Tibial artery (tissue), 4 donors: ENCODE data around the gene CD58.

ENCODE experiments used
- DNase-seq, 2 donors: peaks; one replicate each; pipeline ENCODE4 v3.0.0-alpha.2; 2019
- H3K27ac ChIP-seq, 2 donors: fragments of 200-600 bp; sonication (generic) in 1 of 2; 1 replicate in 1 of 2; 2 replicates in 1 of 2; pipeline ENCODE4 v1.5.1; 2018 to 2019; ENCODE audit warnings: mild to moderate bottlenecking in 1 of 2
- H3K27me3 ChIP-seq, 2 donors: fragments of 200-600 bp; sonication (generic) in 1 of 2; one replicate each; pipeline versions ENCODE4 v1.5.1 to v1.6.0; 2016 to 2019
- H3K36me3 ChIP-seq, 3 donors: fragments of 200-600 bp; sonication (generic) in 2 of 3; one replicate each; pipeline ENCODE4 v1.5.1; 2016 to 2019; ENCODE audit warnings: mild to moderate bottlenecking in 2 of 3
- H3K4me1 ChIP-seq, 4 donors: fragments of 200-600 bp; sonication (generic) in 2 of 4; 1 replicate in 3 of 4; 2 replicates in 1 of 4; pipeline ENCODE4 v1.5.1; 2016 to 2019
- H3K4me3 ChIP-seq, 2 donors: fragments of 200-600 bp; sonication (generic) in 1 of 2; 1 replicate in 1 of 2; 2 replicates in 1 of 2; pipeline ENCODE4 v1.5.1; 2018 to 2019; ENCODE audit warnings: mild to moderate bottlenecking in 2 of 2
- H3K9me3 ChIP-seq, 3 donors: fragments of 200-600 bp; sonication (generic) in 1 of 3; one replicate each; pipeline ENCODE4 v1.5.1; 2016 to 2019
- CTCF ChIP-seq, 2 experiments: fragments of 200-600 bp in 1 of 2; fragments of 450-650 bp in 1 of 2; IDR thresholded peaks; one replicate each; pipeline ENCODE4 v1.5.1; 2017 to 2019; ENCODE audit warnings: antibody characterized with exemption in 2 of 2, mild to moderate bottlenecking in 1 of 2, moderate library complexity in 1 of 2
- intact Hi-C: fragments of 100-400 bp; cut with DNase I; formaldehyde crosslinking; loops from one replicate; pipeline ENCODE4 v1.15.0; 2023; ENCODE audit warnings: low total_unique reads

CD58 gene

DNA sequence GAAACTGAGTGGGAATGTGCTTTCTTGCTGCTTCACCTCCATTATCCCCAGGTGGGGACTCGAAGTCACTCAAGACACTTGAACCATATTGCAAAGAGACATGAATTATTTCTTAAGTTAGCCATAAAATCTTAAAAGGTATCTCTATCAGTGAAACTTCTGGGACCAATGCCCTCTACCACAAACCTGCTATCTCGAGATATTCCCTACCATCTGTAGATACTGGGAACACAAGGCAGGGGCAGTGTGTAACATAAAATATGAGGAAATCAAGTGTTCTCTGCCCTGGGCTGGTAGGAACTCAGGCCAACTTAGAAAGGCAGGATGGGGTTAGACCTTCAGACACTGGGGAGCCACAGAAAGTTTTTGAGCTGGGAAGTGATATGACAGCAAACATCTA is 1.3 kb upstream of the CD58 start:
- no peak for DNase-seq
- TF ChIP-seq CTCF (IDR thresholded peaks at IDR 0.05), result no peak
- no peaks in the 10 kb centered on the region for H3K36me3 ChIP-seq
- intact Hi-C loops, result loop anchor here (5.0 kb wide), 2 partner anchors 200 to 485 kb away; partner anchors contain the start of gene ATP1A1
- H3K4me3 ChIP-seq, result no peak overlapping the region
- no peaks in the 10 kb centered on the region for H3K9me3 ChIP-seq
- H3K27me3 ChIP-seq, result no peaks in the 10 kb centered on the region
- H3K4me1 ChIP-seq, result peaks cover 0 to 37% (median 8%) of the 10 kb centered on the region in 4 donors
- H3K27ac ChIP-seq, result peak overlapping the region; percentile 96

DNA sequence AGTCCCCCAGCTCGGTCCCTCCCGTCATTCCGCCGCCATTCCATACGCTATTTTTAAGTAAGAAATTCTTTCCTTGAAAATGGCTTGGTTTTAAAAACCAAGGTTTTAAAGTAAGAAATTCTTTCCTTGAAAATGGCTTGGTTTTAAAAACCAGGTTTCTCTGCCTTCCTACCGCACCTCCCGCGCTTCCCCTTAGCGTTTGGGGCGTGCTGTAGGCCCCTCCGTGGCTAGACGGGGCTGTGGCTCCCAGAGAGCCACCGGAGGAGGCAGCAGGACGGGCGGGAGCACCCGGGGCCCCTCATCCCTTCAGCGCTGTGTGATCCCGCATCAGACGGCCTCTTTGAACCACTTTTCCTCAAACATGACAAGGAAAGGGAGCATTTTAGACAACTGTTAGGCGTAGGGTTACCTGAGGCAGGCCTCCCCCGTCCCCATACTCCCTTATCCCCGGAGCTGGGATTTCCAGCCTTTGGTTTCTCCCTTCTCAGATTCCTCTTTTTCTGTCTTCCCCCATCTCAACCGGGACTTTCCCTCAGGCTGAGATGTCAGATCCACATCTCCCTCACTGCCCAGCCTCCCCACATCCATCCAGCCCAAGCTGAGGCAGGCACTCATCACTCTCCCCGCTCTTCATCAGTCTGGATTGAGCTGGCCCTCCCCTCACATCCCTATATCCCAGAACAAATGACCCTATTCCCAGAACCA is 541 bp upstream of the CD58 start:
- H3K4me3 ChIP-seq, result peak overlapping the region; percentile 88 to 90
- DNase-seq, result no peak
- H3K4me1 ChIP-seq, result peaks cover 0 to 40% (median 8%) of the 10 kb centered on the region in 4 donors
- no peaks in the 10 kb centered on the region for H3K27me3 ChIP-seq
- H3K27ac ChIP-seq, result peak overlapping the region; percentile 96
- H3K36me3 ChIP-seq, result no peaks in the 10 kb centered on the region
- H3K9me3 ChIP-seq, result no peaks in the 10 kb centered on the region
- intact Hi-C loops, result loop anchor here (5.0 kb wide), 2 partner anchors 199 to 486 kb away; partner anchors contain the start of gene ATP1A1
- TF ChIP-seq CTCF (IDR thresholded peaks at IDR 0.05), result no peak

DNA sequence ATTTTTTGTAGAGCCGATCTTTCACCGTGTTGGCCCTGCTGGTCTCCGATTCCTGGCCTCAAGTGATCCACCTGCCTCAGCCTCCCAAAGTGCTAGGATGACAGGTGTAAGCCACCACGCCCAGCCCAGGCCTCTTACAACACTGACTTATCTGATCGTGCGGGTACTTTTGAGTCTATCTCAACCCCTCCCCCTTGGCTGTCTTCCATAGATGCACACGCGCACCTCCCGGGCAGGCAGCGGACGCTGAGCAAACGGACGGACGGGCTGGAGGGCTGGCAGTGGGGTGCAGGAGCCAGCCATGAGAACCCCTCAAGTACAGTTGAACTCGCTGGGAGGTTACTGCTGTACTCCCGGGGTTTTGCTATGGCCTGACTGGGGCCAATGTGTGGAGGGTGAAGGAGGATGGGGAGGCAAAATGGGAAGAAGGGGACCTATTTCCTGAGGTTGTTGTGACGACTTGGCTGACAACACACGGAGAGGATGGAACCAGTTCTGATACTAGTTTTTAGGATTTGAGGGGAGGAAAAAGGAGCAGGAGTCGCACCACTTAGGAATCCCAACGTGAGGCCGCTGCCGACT is 959 bp downstream of the CD58 start:
- H3K4me3 ChIP-seq, result peak overlapping the region; percentile 88 to 90
- H3K9me3 ChIP-seq, result no peaks in the 10 kb centered on the region
- TF ChIP-seq CTCF (IDR thresholded peaks at IDR 0.05), result no peak
- H3K36me3 ChIP-seq, result no peaks in the 10 kb centered on the region
- H3K27me3 ChIP-seq, result no peaks in the 10 kb centered on the region
- peak; percentile 41 to 75 for DNase-seq
- H3K27ac ChIP-seq, result peak overlapping the region; percentile 96
- H3K4me1 ChIP-seq, result peaks cover 0 to 46% (median 8%) of the 10 kb centered on the region in 4 donors
- intact Hi-C loops, result loop anchor here (5.0 kb wide), 2 partner anchors 198 to 487 kb away; partner anchors contain the start of gene ATP1A1

GRCh38 chr1:116569381-116569670 is 1.5 kb downstream of the CD58 start:
- Histone ChIP-seq H3K4me3 (peak overlapping the region; percentile 88 to 90), H3K27me3 (no peaks in the 10 kb centered on the region), H3K9me3 (no peaks in the 10 kb centered on the region), H3K27ac (peak overlapping the region in 1 of 2 donors; percentile 96), H3K4me1 (peaks cover 0 to 46% (median 8%) of the 10 kb centered on the region in 4 donors), H3K36me3 (no peaks in the 10 kb centered on the region)
- intact Hi-C loops, result no loop called here
- DNase-seq, result no peak
- TF ChIP-seq CTCF (IDR thresholded peaks at IDR 0.05), result no peak

DNA sequence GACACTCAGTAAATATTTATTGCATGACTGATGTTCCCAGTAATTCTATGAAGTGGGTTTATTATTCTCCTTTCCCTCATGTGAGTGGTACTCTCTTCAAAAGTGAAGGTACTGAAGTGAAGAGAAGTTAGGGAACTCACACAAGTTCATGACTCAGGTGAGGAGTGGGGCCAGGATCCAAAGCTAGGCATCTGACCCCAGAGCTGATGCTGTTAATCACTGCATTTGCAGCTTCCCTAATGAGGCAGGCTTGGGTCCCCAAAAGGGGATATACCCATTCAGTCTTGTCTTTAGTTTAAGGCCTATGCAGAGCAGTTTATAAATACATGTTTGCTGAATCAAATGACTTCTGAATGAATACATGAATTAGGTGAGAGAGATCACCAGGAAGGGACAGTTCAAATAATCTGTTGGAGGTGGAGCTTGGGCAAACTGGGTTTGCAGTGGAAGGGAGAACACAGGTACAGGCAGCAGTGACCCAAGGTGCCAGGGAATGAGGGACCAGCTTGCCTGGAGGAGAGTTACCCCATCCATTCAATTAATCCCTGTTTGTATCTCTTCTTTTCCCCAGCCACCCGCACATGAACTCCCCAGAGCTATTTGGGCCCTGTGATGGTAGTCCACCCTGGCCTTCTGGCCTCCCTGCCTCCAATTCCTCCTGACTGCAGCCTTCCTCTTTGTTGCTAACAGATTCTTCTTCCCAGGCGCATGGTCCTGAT is 2.0 kb downstream of the CD58 start:
- no peak for DNase-seq
- Histone ChIP-seq H3K36me3 (peaks cover 0 to under 1% (median 0%) of the 10 kb centered on the region in 3 donors), H3K27me3 (no peaks in the 10 kb centered on the region), H3K4me1 (peaks cover 0 to 46% (median 8%) of the 10 kb centered on the region in 4 donors), H3K9me3 (no peaks in the 10 kb centered on the region), H3K27ac (no peak overlapping the region), H3K4me3 (peak overlapping the region in 1 of 2 donors; percentile 88)
- no peak for TF ChIP-seq CTCF (IDR thresholded peaks at IDR 0.05)
- intact Hi-C loops, result no loop called here
